ENCODE measurements around the gene PLK1.
"Not testable (repeated sequence)": the region's sequence is repeated elsewhere in the genome, so short reads cannot be mapped to it uniquely, and the experiment has no call there.

Gene PLK1

GRCh38 chr16:23711785-23712184 lies 33.1 kb downstream of the PLK1 start:
- no peak for FAIRE-seq

GRCh38 chr16:23712976-23713375 lies 34.3 kb downstream of the PLK1 start, which contains the start of gene ERN2:
TSS of gene ERN2 (minus strand) at chr16:23713222. CDS start at chr16:23713187, 35 bp downstream.
- no peak for FAIRE-seq

GRCh38 chr16:23716484-23716883 lies 37.8 kb downstream of the PLK1 start:
- FAIRE-seq, result no peak

GRCh38 chr16:23722613-23723240 lies 44.0 kb downstream of the PLK1 start:
- not testable (repeated sequence) for FAIRE-seq

GRCh38 chr16:23724096-23724784 lies 45.6 kb downstream of the PLK1 start:
- no peak for FAIRE-seq

- no peak for FAIRE-seq
Measured at GRCh38 chr16:23724785-23725131, 46.1 kb downstream of the PLK1 start.

GRCh38 chr16:23726710-23727109 lies 48.0 kb downstream of the PLK1 start:
- no peak for FAIRE-seq

GRCh38 chr16:23728112-23728477 lies 49.4 kb downstream of the PLK1 start:
- no peak for FAIRE-seq

- no peak for FAIRE-seq
Measured at GRCh38 chr16:23729503-23730424, 51.1 kb downstream of the PLK1 start.

- no peak for FAIRE-seq
Measured at GRCh38 chr16:23734176-23734893, 55.6 kb downstream of the PLK1 start.

GRCh38 chr16:23737423-23738028 lies 58.8 kb downstream of the PLK1 start:
- not testable (repeated sequence) for FAIRE-seq

GRCh38 chr16:23739516-23739915 lies 60.8 kb downstream of the PLK1 start:
- FAIRE-seq, result no peak
